ENCODE data around the gene RND3. TPM values are rescaled to one million over a fixed set of nuclear protein-coding genes. Genes with fewer than 3 reads are reported as not detected.

The RND3 gene
- total and polyA plus RNA-seq, 2 of the 13 experiments (the other 11 are each of a cell fraction or from before 2014, with no cell fraction given) = 0.13 to 0.42 TPM

DNA sequence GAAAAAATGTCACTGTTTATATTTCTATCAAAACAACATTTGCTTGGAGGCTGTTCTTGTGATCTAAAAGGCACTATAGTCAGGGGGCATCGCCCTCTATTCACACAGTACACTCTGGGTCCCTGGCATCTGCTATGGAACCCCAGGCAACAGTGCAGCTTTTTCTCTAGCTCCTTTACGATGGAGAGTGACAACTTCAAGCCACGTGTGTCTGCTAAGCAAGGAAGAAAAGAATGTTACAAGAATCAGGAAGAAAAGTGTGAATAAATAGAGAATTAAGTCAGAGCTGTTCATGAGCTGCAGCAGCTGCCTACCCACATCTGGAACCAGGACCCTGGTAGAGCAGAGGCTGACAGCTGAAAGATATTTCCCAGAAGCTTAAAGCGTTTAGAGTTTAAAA, 11.2 kb downstream of the RND3 start:
- intact Hi-C loops (cut with micrococcal nuclease; ENCODE audit: unreplicated experiment) (no loop called here), in situ Hi-C loops (cut with HindIII; ENCODE audit: extremely low pct_ligation_motif_present, low pct_unique_long_range_greater_than_20kb) (no loop called here)
- Histone ChIP-seq H3K9ac (ENCODE audit: insufficient read depth, low read depth, low read length) (no peak overlapping the region), H3K27ac (ENCODE audit: extremely low read length, insufficient read depth, low read length) (no peak overlapping the region), H4K20me1 (ENCODE audit: insufficient read depth, low read length) (no peaks in the 10 kb centered on the region), H3K9me3 (ENCODE audit: low read length) (no peaks in the 10 kb centered on the region), H3K4me1 (ENCODE audit: insufficient read depth, low read length) (no peaks in the 10 kb centered on the region), H3K4me3 (replicated peaks in 1 of 3; ENCODE audit: insufficient read depth in 1 of 3, low read depth in 2 of 3, low read length in 3 of 3) (no peak overlapping the region), H3K27me3 (ENCODE audit: control insufficient read depth in 1 of 2, insufficient read depth in 2 of 2, low read length in 2 of 2) (no peaks in the 10 kb centered on the region), H3K4me2 (ENCODE audit: low read depth, low read length) (no peak overlapping the region), H2AFZ (ENCODE audit: low read length) (no peak overlapping the region), H3K36me3 (replicated peaks in 1 of 2; ENCODE audit: control insufficient read depth in 1 of 2, insufficient read depth in 2 of 2, low read length in 2 of 2) (no peaks in the 10 kb centered on the region), H3K79me2 (ENCODE audit: insufficient read depth, low read length) (no peaks in the 10 kb centered on the region)
- DNase-seq (ENCODE audit: low spot score) = no peak
- ChIA-PET CTCF (ENCODE audit: low intra/inter-chr PET ratio, low total read pairs) (no interaction called here), POLR2A (no interaction called here)
- no peak for ATAC-seq
- 27% methylated on average over 4 of the region's 4 CpGs for WGBS (ENCODE audit: low lambda C conversion rate)
- TF ChIP-seq ZNF33B (CRISPR knock-in tag; IDR thresholded peaks at IDR 0.05) (no peak), PLRG1 (conservative IDR thresholded peaks at IDR 0.05) (no peak), HNRNPLL (IDR thresholded peaks at IDR 0.05; ENCODE audit: low read depth, low read length, poor library complexity, severe bottlenecking) (no peak), ZNF24 (IDR thresholded peaks at IDR 0.05) (no peak), DR1 (CRISPR knock-in tag; IDR thresholded peaks at IDR 0.05) (no peak), ZNF180 (CRISPR knock-in tag; IDR thresholded peaks at IDR 0.05; ENCODE audit: borderline replicate concordance, low read depth) (no peak), ZNF879 (CRISPR knock-in tag; IDR thresholded peaks at IDR 0.05) (no peak), ZNF318 (CRISPR knock-in tag; IDR thresholded peaks at IDR 0.05) (no peak), ZFP36L1 (CRISPR knock-in tag; IDR thresholded peaks at IDR 0.05) (no peak), ZNF460 (CRISPR knock-in tag; IDR thresholded peaks at IDR 0.05; ENCODE audit: borderline replicate concordance) (no peak), ZNF83 (CRISPR knock-in tag; IDR thresholded peaks at IDR 0.05; ENCODE audit: borderline replicate concordance) (no peak), CHD4 (IDR thresholded peaks at IDR 0.05; ENCODE audit: borderline replicate concordance, low read length) (no peak), CHCHD3 (CRISPR knock-in tag; IDR thresholded peaks at IDR 0.05) (no peak)
- TF ChIP-seq, protein P1, sequence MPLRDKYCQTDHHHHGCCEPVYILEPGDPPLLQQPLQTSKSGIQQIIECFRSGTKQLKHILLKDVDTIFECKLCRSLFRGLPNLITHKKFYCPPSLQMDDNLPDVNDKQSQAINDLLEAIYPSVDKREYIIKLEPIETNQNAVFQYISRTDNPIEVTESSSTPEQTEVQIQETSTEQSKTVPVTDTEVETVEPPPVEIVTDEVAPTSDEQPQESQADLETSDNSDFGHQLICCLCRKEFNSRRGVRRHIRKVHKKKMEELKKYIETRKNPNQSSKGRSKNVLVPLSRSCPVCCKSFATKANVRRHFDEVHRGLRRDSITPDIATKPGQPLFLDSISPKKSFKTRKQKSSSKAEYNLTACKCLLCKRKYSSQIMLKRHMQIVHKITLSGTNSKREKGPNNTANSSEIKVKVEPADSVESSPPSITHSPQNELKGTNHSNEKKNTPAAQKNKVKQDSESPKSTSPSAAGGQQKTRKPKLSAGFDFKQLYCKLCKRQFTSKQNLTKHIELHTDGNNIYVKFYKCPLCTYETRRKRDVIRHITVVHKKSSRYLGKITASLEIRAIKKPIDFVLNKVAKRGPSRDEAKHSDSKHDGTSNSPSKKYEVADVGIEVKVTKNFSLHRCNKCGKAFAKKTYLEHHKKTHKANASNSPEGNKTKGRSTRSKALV (CRISPR knock-in tag; IDR thresholded peaks at IDR 0.05) = no peak
- TF ChIP-seq, protein P2, sequence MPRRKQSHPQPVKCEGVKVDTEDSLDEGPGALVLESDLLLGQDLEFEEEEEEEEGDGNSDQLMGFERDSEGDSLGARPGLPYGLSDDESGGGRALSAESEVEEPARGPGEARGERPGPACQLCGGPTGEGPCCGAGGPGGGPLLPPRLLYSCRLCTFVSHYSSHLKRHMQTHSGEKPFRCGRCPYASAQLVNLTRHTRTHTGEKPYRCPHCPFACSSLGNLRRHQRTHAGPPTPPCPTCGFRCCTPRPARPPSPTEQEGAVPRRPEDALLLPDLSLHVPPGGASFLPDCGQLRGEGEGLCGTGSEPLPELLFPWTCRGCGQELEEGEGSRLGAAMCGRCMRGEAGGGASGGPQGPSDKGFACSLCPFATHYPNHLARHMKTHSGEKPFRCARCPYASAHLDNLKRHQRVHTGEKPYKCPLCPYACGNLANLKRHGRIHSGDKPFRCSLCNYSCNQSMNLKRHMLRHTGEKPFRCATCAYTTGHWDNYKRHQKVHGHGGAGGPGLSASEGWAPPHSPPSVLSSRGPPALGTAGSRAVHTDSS (CRISPR knock-in tag; conservative IDR thresholded peaks at IDR 0.05) = no peak
- BruUV-seq (replicated peaks) = no TSS peak
- FAIRE-seq = no peak

Measured in HepG2 (cell line).